Activated CD4-positive, alpha-beta T cell treated with anti-CD3 and anti-CD28 coated beads for 48 hours (primary cell): ENCODE results near the gene SDK2.
"Not testable (repeated sequence)": the region's sequence is repeated elsewhere in the genome, so short reads cannot be mapped to it uniquely, and the experiment has no call there.

Source experiments
- DNase-seq: peaks from one replicate; pipeline ENCODE4 v3.0.0-alpha.2; 2020

Gene SDK2

GRCh38 chr17:73309727-73310596 is 334.3 kb downstream of the SDK2 start:
- no peak for DNase-seq

- not testable (repeated sequence) for DNase-seq
Measured at GRCh38 chr17:73308959-73309358, 335.3 kb downstream of the SDK2 start.

GRCh38 chr17:73308017-73308823 is 336.0 kb downstream of the SDK2 start:
- no peak for DNase-seq

GRCh38 chr17:73307130-73307529 is 337.1 kb downstream of the SDK2 start:
- DNase-seq, result no peak

GRCh38 chr17:73305845-73306836 is 338.1 kb downstream of the SDK2 start:
- DNase-seq, result no peak

GRCh38 chr17:73304971-73305812 is 339.1 kb downstream of the SDK2 start:
- DNase-seq, result no peak

- DNase-seq, result no peak
Measured at GRCh38 chr17:73304438-73304837, 339.8 kb downstream of the SDK2 start.

- DNase-seq, result no peak
Measured at GRCh38 chr17:73302189-73302588, 342.1 kb downstream of the SDK2 start.

- DNase-seq, result no peak
Measured at GRCh38 chr17:73301369-73301768, 342.9 kb downstream of the SDK2 start.

GRCh38 chr17:73300392-73300791 is 343.9 kb downstream of the SDK2 start:
- DNase-seq, result no peak

GRCh38 chr17:73297934-73298861 is 346.0 kb downstream of the SDK2 start:
- DNase-seq, result no peak

- DNase-seq, result no peak
Measured at GRCh38 chr17:73293480-73293911, 350.7 kb downstream of the SDK2 start.

- DNase-seq, result no peak
Measured at GRCh38 chr17:73293031-73293430, 351.2 kb downstream of the SDK2 start.

GRCh38 chr17:73292031-73292531 is 352.2 kb downstream of the SDK2 start:
- no peak for DNase-seq

- no peak for DNase-seq
Measured at GRCh38 chr17:73291260-73291801, 352.9 kb downstream of the SDK2 start.

- no peak for DNase-seq
Measured at GRCh38 chr17:73290399-73291259, 353.6 kb downstream of the SDK2 start.

GRCh38 chr17:73289549-73290254 is 354.5 kb downstream of the SDK2 start:
- no peak for DNase-seq
